NCI-H2107 treated with DMSO at 0.1 percent for 48 hours (cell line): Measurements from ENCODE around the gene GLT1D1.

Experiments
- DNase-seq: peaks from one replicate; lab custom pipeline; 2025; ENCODE audit not compliant: unreplicated experiment; lab: John Stamatoyannopoulos, UW

Gene GLT1D1

GRCh38 chr12:128911861-128912260, 58.6 kb downstream of the GLT1D1 start:
- no peak for DNase-seq

GRCh38 chr12:128914908-128915563, 61.8 kb downstream of the GLT1D1 start:
- DNase-seq: no peak

- no peak for DNase-seq
These were observed 63.1 kb downstream of the GLT1D1 start for GRCh38 chr12:128916425-128916824.

DNA sequence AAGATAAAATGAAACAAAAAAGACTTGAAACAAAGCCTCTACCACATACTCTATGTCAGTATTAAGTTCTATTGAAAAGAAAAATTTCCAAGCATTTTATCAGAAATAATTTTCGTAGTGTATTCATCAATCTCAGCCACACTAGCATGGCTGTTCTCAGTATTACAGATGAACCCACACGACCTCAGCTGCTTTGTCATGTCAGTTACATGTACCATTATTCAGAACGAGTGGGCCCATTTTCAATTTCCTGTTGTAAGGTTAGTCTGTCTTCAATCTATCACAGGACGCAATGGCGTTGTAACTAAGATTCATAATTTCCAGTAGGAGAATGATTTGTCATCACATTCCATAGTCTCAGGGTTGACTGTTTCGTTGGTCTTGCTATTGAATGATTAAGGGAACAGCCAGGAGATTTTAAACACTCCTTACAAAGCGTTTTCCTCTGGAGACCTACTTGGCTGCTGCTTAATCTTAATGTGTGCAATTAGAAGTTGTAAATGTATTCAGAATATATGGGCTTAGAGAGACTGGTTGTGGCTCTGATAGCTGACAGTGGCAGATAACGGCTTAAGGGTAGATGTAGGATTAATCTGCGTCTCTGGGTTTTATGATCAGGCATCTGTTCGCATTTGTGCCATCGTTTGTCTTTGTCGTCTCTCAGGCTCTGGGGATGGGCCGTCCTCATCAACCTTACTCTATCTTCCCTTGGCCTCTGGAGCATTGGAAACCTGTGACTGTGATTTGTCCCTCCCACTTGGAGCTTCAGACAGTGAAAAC, 65.4 kb downstream of the GLT1D1 start:
- no peak for DNase-seq

- DNase-seq: no peak
These were observed 67.2 kb downstream of the GLT1D1 start for GRCh38 chr12:128920468-128920867.

- DNase-seq: peak; percentile 74
These were observed 75.1 kb downstream of the GLT1D1 start for GRCh38 chr12:128928361-128928760.

- no peak for DNase-seq
These were observed 75.8 kb downstream of the GLT1D1 start for GRCh38 chr12:128929057-128929456.

GRCh38 chr12:128930606-128931005, 77.3 kb downstream of the GLT1D1 start:
- peak; percentile 95 for DNase-seq

GRCh38 chr12:128932521-128932920, 79.2 kb downstream of the GLT1D1 start:
- DNase-seq: no peak

- no peak for DNase-seq
These were observed 79.8 kb downstream of the GLT1D1 start for GRCh38 chr12:128933039-128933438.

DNA sequence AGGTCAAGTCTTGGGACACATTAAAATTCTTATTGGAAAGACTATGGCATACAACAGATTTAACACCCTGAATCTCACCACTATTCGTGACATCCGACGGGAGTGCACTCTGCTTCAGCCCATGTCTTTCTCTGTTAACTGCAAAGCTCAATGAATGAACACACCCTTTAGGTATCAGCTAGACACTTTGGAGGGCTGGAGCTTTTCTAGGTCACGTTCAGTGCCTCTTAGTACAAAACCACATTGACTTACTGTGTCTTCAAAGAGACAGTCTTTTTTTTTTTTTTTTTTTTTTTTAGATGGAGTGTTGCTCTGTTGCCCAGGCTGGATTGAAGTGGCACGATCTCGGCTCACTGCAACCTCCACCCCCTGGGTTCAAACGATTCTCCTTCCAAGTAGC, 80.6 kb downstream of the GLT1D1 start:
- DNase-seq: no peak

DNA sequence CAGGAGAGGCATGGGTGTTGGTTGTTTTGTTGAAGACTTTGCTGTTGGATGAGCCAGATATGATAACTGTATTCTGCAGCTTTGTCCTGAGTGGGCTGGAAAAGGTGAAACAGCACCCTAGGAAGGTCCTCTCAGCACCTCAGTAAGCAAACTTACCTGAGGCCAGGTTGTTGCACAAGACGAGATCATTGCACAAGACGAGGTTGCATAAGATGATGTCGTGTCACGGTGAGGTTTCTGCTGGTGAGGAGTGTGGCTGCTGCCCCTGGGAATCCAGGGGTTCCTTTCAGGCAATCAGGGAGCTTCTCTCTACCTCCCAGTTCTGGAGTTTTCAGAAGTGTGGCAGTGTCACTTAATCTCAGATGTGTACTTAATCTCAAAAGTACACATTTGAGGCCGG, 85.6 kb downstream of the GLT1D1 start:
- no peak for DNase-seq

DNA sequence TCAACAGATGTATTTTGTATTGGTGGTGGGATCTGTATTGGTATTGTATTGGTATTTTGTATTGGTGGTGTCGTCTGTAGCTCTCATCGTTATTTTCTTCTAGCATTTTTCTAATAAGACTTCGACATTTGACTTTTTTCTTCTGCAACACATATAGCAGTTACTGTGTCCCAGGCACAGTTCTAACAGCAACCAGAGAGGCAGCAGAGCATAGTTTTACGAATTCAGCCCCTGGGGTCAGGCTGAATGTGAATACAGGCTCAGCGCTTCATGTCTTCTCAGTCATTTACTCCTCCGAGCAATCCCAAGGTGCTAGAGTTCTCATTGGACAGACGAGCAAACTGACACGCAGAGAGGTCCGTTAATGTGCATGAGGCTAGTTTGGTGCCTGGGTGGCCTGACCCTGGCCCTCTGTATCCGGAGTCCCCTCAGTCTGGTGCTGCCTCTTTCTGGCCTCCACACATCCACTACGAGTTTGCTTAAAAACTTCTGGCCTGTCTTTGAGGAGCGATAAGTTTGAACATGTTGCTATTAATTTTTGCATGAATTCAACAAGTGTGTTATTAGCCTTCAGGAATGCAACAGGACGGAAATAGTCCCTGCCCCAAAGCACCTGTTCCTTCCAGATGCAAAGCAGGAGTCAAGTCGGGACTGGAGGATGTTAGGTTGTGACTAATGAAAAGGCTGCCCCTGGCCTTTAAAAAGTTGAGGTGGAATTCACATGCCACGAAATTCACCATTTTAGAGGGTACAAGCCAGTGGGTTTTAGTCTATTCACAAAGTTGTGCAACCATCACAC, 87.0 kb downstream of the GLT1D1 start:
- no peak for DNase-seq

DNA sequence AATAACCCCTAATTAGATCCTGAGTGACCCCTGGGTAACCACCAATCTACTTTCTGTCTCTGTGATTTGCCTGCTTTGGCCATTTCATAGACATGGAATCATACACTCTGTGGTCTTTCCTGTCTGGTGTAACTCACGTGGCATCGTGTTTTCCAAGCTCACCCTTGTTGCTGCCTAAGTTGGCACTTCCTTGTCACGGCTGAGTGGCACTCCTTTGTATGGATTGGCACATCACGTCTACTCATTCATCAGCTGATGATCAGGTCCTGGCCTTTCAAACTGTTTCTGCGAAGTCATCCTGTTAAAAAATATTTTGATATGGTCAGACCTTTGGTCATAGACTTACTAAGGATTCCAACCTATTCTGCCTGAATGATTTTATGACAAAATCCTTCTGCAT, 87.7 kb downstream of the GLT1D1 start:
- peak; percentile 83 for DNase-seq

GRCh38 chr12:128942960-128943477, 89.7 kb downstream of the GLT1D1 start:
- DNase-seq: peak; percentile 99

DNA sequence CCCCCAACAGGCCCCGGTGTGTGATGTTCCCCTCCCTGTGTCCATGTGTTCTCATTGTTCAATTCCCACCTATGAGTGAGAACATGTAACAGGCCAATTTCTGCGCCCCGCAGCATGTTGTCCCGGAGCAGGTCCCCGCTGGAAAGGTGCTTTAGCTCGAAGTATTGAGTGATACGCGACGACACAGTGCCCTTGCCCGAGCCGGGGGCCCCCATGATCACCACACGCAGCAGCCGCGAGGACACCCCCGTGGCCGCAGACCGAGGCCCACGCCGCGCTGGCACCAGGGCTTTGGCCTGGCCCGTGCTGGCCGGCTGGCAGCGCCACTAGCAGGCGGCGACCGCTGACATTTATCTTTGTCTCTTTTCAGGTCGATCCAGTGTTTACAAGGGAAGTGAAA, 91.7 kb downstream of the GLT1D1 start:
- DNase-seq: no peak

DNA sequence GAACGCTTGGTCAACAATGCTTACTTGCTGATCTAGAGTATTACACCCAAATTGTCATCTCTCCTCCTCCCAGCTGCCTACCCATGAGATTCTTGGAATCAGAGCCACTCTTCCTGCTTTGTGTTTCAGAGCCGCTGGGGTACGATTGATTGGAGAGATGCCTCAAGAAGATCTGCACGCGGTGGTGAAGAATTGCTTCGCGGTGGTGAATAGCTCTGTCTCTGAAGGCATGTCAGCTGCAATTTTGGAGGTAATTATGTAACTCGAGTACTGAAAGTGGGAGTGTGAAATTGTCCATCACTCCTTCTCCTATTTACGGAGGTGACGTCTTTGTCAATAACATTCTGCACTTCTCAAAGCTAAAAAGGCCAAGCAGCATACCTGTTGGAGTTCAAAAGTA, 93.9 kb downstream of the GLT1D1 start:
- DNase-seq: peak; percentile 51

- DNase-seq: no peak
These were observed 95.8 kb downstream of the GLT1D1 start for GRCh38 chr12:128949086-128949485.

GRCh38 chr12:128951448-128951847, 98.2 kb downstream of the GLT1D1 start:
- no peak for DNase-seq

DNA sequence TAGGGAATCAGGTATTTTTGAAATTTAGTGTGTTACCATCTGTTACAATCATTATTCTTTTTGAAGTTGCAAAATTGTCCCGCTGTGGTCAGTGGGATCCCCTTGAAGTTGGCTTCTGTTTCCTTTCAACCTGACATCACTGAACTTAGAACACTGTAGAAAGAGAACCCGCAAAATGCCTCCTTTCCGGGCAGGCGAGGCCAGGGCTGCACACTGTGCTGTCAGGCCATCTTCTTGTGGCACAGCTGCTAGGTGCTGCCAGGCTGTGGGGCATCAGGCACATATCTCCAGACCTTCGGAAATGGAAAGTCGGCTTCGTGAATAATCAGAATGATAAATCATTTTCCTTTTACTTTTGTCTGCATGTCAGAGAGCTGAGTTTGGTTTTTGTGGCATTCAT, 103.5 kb downstream of the GLT1D1 start:
- no peak for DNase-seq

GRCh38 chr12:128959901-128960300, 106.6 kb downstream of the GLT1D1 start:
- DNase-seq: peak; percentile 91
